ENCODE measurements around the gene MME.

DNA sequence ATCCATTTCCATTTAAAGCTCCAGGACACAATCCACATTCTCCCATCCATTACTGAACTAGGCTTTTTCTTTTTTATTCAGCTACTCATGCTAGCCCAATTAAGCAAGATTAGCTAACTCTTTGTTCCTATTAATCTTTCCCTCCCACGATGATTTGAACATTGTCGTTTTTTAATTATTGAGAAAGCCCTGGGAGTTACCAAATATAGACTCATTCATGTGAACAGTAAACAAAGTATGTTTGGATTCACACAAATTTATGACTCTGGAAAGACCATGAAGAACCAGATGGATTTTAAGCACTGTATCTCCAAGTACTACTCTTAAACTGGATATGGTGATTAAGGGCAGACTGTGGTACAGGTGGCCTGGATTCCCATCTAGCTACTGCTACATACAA lies 131.1 kb downstream of the MME start:
- TF ChIP-seq, protein P1, sequence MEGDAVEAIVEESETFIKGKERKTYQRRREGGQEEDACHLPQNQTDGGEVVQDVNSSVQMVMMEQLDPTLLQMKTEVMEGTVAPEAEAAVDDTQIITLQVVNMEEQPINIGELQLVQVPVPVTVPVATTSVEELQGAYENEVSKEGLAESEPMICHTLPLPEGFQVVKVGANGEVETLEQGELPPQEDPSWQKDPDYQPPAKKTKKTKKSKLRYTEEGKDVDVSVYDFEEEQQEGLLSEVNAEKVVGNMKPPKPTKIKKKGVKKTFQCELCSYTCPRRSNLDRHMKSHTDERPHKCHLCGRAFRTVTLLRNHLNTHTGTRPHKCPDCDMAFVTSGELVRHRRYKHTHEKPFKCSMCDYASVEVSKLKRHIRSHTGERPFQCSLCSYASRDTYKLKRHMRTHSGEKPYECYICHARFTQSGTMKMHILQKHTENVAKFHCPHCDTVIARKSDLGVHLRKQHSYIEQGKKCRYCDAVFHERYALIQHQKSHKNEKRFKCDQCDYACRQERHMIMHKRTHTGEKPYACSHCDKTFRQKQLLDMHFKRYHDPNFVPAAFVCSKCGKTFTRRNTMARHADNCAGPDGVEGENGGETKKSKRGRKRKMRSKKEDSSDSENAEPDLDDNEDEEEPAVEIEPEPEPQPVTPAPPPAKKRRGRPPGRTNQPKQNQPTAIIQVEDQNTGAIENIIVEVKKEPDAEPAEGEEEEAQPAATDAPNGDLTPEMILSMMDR (IDR thresholded peaks at IDR 0.05), result no peak
- no peak for TF ChIP-seq POLR2A (IDR thresholded peaks at IDR 0.05)

Measured in body of pancreas (tissue), 4 donors.